Measurements from ENCODE around the gene SLIT3.

The SLIT3 gene

DNA sequence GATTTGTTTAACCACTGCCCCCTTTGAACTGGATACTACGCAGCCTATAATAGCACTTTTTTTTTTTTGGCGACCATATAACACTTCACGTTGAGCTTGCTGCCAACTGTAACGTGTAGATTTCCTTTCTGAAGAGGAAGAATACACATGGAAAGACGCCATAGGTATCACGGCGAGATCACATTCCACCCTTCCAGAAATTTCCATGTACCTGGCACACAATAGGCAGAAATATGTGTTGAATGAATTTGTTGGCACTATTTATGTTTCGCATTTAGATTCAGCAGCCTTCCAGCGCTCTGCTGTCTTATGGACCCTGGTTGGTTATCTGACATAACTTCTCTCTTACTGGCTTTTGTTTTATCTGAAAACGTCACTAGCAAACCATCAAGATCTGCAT is 250.3 kb downstream of the SLIT3 start:
- Histone ChIP-seq H3K9me3 (ENCODE audit: control insufficient read depth, insufficient read depth, low read length) (no peaks in the 10 kb centered on the region), H3K27me3 (ENCODE audit: control insufficient read depth, low read length) (peaks cover 4% of the 10 kb centered on the region; the same call in 1 of the 2 replicates), H3K4me3 (ENCODE audit: low read length) (no peak overlapping the region), H3K79me2 (ENCODE audit: control insufficient read depth, low read length) (no peaks in the 10 kb centered on the region), H4K20me1 (ENCODE audit: control insufficient read depth, insufficient read depth, low read depth, low read length) (no peaks in the 10 kb centered on the region), H3K36me3 (ENCODE audit: control insufficient read depth, low read length) (no peaks in the 10 kb centered on the region), H3K27ac (ENCODE audit: low read depth, low read length) (no peak overlapping the region), H3K4me1 (ENCODE audit: control insufficient read depth, low read length) (no peaks in the 10 kb centered on the region), H3K9me2 (replicated peaks; ENCODE audit: control insufficient read depth, low read length) (no peaks in the 10 kb centered on the region), H3F3A (ENCODE audit: control insufficient read depth, insufficient read depth) (no peaks in the 10 kb centered on the region), H3K4me2 (ENCODE audit: low read length) (no peak overlapping the region)
- no peak for TF ChIP-seq CTCF (IDR thresholded peaks at IDR 0.05; ENCODE audit: low read depth, low read length, poor library complexity, severe bottlenecking)
- no peak for TF ChIP-seq EZH2phosphoT487 (IDR thresholded peaks at IDR 0.05; ENCODE audit: borderline replicate concordance, low read length)

DNA sequence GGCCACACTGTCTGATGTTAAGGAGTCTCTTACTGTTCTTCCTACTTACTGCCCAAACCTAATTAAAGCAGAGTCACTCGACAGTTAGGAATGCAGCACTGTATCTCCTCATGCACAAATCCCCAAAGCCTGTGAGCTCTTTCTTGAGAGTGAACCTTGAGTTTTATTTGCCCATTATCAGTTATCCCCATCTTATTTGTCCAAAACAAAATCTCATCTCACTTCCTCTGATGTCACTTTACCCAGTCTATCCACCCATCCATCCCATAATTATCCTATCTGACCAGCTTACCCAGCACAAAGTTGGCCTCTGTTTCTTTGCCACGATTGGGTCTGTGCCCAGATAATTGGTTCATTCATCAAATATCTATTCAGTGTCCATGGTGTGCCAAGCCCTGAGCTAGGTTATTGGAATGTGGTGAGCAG is 250.8 kb downstream of the SLIT3 start:
- H3K27me3 ChIP-seq (ENCODE audit: control insufficient read depth, low read length), result peaks cover 4% of the 10 kb centered on the region; the same call in 1 of the 2 replicates
- no peaks in the 10 kb centered on the region for H4K20me1 ChIP-seq (ENCODE audit: control insufficient read depth, insufficient read depth, low read depth, low read length)
- no peak overlapping the region for H3K4me3 ChIP-seq (ENCODE audit: low read length)
- no peak overlapping the region for H3K27ac ChIP-seq (ENCODE audit: low read depth, low read length)
- H3F3A ChIP-seq (ENCODE audit: control insufficient read depth, insufficient read depth), result no peaks in the 10 kb centered on the region
- H3K79me2 ChIP-seq (ENCODE audit: control insufficient read depth, low read length), result no peaks in the 10 kb centered on the region
- H3K9me2 ChIP-seq (replicated peaks; ENCODE audit: control insufficient read depth, low read length), result no peaks in the 10 kb centered on the region
- H3K4me1 ChIP-seq (ENCODE audit: control insufficient read depth, low read length), result no peaks in the 10 kb centered on the region
- no peaks in the 10 kb centered on the region for H3K9me3 ChIP-seq (ENCODE audit: control insufficient read depth, insufficient read depth, low read length)
- no peak overlapping the region for H3K4me2 ChIP-seq (ENCODE audit: low read length)
- TF ChIP-seq CTCF (IDR thresholded peaks at IDR 0.05; ENCODE audit: low read depth, low read length, poor library complexity, severe bottlenecking) (no peak), EZH2phosphoT487 (IDR thresholded peaks at IDR 0.05; ENCODE audit: borderline replicate concordance, low read length) (no peak)
- no peaks in the 10 kb centered on the region for H3K36me3 ChIP-seq (ENCODE audit: control insufficient read depth, low read length)

- Histone ChIP-seq H3K4me2 (ENCODE audit: low read length) (no peak overlapping the region), H4K20me1 (ENCODE audit: control insufficient read depth, insufficient read depth, low read depth, low read length) (no peaks in the 10 kb centered on the region), H3K27ac (ENCODE audit: low read depth, low read length) (no peak overlapping the region), H3K36me3 (ENCODE audit: control insufficient read depth, low read length) (no peaks in the 10 kb centered on the region), H3F3A (ENCODE audit: control insufficient read depth, insufficient read depth) (no peaks in the 10 kb centered on the region), H3K4me3 (ENCODE audit: low read length) (no peak overlapping the region), H3K4me1 (ENCODE audit: control insufficient read depth, low read length) (no peaks in the 10 kb centered on the region), H3K9me2 (replicated peaks; ENCODE audit: control insufficient read depth, low read length) (no peaks in the 10 kb centered on the region), H3K9me3 (ENCODE audit: control insufficient read depth, insufficient read depth, low read length) (no peaks in the 10 kb centered on the region), H3K79me2 (ENCODE audit: control insufficient read depth, low read length) (no peaks in the 10 kb centered on the region), H3K27me3 (ENCODE audit: control insufficient read depth, low read length) (peaks cover 7% of the 10 kb centered on the region; the same call in 1 of the 2 replicates)
- TF ChIP-seq CTCF (IDR thresholded peaks at IDR 0.05; ENCODE audit: low read depth, low read length, poor library complexity, severe bottlenecking), result no peak
Measured at GRCh38 chr5:169049712-169050111, 251.2 kb downstream of the SLIT3 start.

All from DOHH2 (cell line).